ENCODE measurements around the gene KRTAP22-2. TPM values are rescaled to one million over a fixed set of nuclear protein-coding genes. Genes with fewer than 3 reads are reported as not detected.

KRTAP22-2 gene
- total and polyA plus RNA-seq, 2 of the 8 experiments (the other 6 are each of a cell fraction or from before 2014, with no cell fraction given) = not detected

DNA sequence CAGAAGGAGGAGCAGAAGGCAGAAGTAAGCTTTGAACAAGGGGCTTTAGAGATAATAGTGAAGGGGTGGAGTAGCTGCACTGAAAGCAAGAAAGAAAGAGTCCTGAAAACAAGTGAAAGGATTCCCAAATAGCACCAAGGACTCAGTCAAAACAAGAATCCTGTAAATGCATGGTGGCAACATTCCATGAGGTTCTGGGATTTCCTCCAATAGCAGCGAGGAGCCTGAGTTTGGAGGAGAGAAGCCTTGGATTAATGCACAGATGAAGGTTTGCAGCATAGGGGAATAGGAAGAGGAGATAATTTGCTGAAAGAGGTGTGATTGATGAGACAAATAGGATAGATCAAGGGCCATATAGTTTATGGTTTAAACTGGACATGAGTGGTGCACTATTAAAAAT is 10.9 kb downstream of the KRTAP22-2 start:
- Histone ChIP-seq H4K5ac (ENCODE audit: insufficient read length, low read depth, low read length) (no peak overlapping the region), H3K56ac (replicated peaks; ENCODE audit: insufficient read length, low read depth, low read length) (no peak overlapping the region), H2AK5ac (ENCODE audit: low read depth, low read length) (no peak overlapping the region), H2BK120ac (replicated peaks; ENCODE audit: low read depth, low read length) (no peak overlapping the region), H3K14ac (ENCODE audit: insufficient read length) (no peak overlapping the region), H3K23ac (ENCODE audit: insufficient read length) (no peak overlapping the region), H3K4me3 (ENCODE audit: extremely low read depth in 1 of 4, insufficient read depth in 2 of 4, low read depth in 3 of 4, low read length in 4 of 4) (no peak overlapping the region), H4K8ac (ENCODE audit: extremely low read depth, insufficient read depth, low read length) (no peak overlapping the region), H3K4ac (replicated peaks; ENCODE audit: insufficient read length, low read depth, low read length) (no peak overlapping the region), H2BK5ac (ENCODE audit: low read depth, low read length) (no peak overlapping the region), H4K91ac (replicated peaks; ENCODE audit: insufficient read length, low read length) (no peak overlapping the region), H2BK20ac (ENCODE audit: low read length) (no peak overlapping the region), H3K9ac (replicated peaks in 1 of 4; ENCODE audit: extremely low read depth in 1 of 4, low read depth in 3 of 4, low read length in 3 of 4) (no peak overlapping the region), H3K4me2 (ENCODE audit: insufficient read depth in 1 of 2, low read depth in 2 of 2, low read length in 2 of 2) (no peak overlapping the region), H3K23me2 (ENCODE audit: low read depth, low read length) (no peaks in the 10 kb centered on the region), H3K79me1 (ENCODE audit: low read depth, low read length) (no peaks in the 10 kb centered on the region), H2BK12ac (ENCODE audit: low read depth, low read length) (no peak overlapping the region), H3K18ac (ENCODE audit: extremely low read depth, low read length) (no peak overlapping the region), H3K36me3 (ENCODE audit: control insufficient read depth in 2 of 4, insufficient read depth in 4 of 4, low read length in 3 of 4) (no peaks in the 10 kb centered on the region), H3K27ac (ENCODE audit: low read depth, low read length) (no peak overlapping the region), H2AFZ (ENCODE audit: low read length) (no peak overlapping the region), H3K4me1 (replicated peaks in 1 of 4; ENCODE audit: control insufficient read depth in 3 of 4, insufficient read depth in 4 of 4, low read length in 3 of 4) (no peaks in the 10 kb centered on the region), H2BK15ac (ENCODE audit: low read length) (no peak overlapping the region), H3K9me3 (ENCODE audit: insufficient read depth in 2 of 2, low read depth in 1 of 2, low read length in 1 of 2) (no peaks in the 10 kb centered on the region), H4K20me1 (replicated peaks in 1 of 2; ENCODE audit: control insufficient read depth in 1 of 2, insufficient read depth in 2 of 2, low read length in 2 of 2) (no peaks in the 10 kb centered on the region), H3K27me3 (replicated peaks in 1 of 4; ENCODE audit: control insufficient read depth in 3 of 4, extremely low read depth in 1 of 4, insufficient read depth in 3 of 4, low read length in 3 of 4) (no peaks in the 10 kb centered on the region), H3K79me2 (ENCODE audit: control insufficient read depth in 1 of 2, insufficient read depth in 2 of 2, low read length in 2 of 2) (no peaks in the 10 kb centered on the region)
- FAIRE-seq (no peak), DNase-seq (ENCODE audit: low read depth in 1 of 2, low spot score in 2 of 2) (no peak)
- ChIA-PET POLR2A (ENCODE audit: partially characterized antibody) (no interaction called here), CTCF (ENCODE audit: partially characterized antibody) (interaction anchor here (0.7 kb wide), 1 partner anchor 75 kb away, joined by 3 read pairs; no protein-coding TSS in a partner anchor)
- WGBS, 2 experiments (ENCODE audit: extremely low coverage in 1 of 2, insufficient coverage in 1 of 2, insufficient read length in 1 of 2, insufficient replicate concordance in 2 of 2, low coverage in 1 of 2, low lambda C conversion rate in 2 of 2, missing lambda C conversion rate in 1 of 2) = 82% methylated on average over 1 of the region's 1 CpG; no CpG with 5 or more reads in 1 of the 2 experiments
- TF ChIP-seq SAP30 (IDR thresholded peaks at IDR 0.05; ENCODE audit: insufficient read depth, insufficient replicate concordance, low read length) = no peak
- TF ChIP-seq HDAC6 (IDR thresholded peaks at IDR 0.05; ENCODE audit: low read depth, low read length) = no peak
- no peak for TF ChIP-seq CTBP2 (IDR thresholded peaks at IDR 0.05; ENCODE audit: borderline replicate concordance, insufficient read depth, insufficient read length, low read length)
- TF ChIP-seq CHD1 (IDR thresholded peaks at IDR 0.05; ENCODE audit: low read depth, low read length) = no peak
- no peak for TF ChIP-seq RAD21 (IDR thresholded peaks at IDR 0.05 in 1 of 2, conservative IDR thresholded peaks at IDR 0.05 in 1 of 2; ENCODE audit: low read depth in 2 of 2, low read length in 2 of 2)
- TF ChIP-seq KDM5A (IDR thresholded peaks at IDR 0.05; ENCODE audit: low read length) = no peak
- no peak for TF ChIP-seq TCF12 (IDR thresholded peaks at IDR 0.05; ENCODE audit: low read depth, low read length)
- TF ChIP-seq CBX5 (IDR thresholded peaks at IDR 0.05; ENCODE audit: low read depth, low read length) = no peak
- no peak for TF ChIP-seq JUND (IDR thresholded peaks at IDR 0.05; ENCODE audit: low read length)
